Measurements from ENCODE around the gene UNC5C.

UNC5C gene

DNA sequence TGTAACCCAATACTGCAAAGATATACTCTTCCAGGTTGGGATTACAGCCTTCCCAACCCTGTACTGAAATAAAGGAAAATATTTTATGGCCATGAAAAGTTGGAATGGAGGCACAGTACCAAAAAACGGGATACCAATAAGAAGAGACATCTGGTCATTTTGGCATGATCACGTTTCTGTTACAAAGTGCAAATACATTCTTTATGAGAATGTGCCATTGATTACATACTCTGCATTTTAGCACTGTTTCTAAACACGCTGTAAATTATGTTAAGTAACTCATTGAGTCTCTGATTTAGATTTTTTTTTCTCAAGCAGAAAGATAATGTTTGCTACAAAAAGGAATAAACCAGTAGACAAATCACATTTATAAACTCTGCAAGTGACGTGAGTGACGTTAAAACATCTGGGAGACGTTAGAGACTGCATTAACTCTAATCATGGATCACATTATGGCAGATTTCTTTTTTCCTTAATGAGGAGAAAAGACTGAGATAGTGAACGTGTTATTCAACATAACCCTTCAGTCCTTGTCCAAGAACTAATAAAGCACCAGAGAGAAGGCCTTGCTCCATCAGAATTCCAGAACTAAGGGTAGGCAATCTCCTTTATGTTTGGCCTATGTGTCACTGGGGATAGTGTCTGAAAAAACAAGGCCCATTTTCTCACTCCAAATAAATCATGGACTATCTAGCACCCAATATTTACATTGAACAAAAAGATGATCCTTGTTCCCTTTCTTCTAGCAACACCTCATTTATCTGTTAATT, 31.0 kb downstream of the UNC5C start:
- no peak for DNase-seq

DNA sequence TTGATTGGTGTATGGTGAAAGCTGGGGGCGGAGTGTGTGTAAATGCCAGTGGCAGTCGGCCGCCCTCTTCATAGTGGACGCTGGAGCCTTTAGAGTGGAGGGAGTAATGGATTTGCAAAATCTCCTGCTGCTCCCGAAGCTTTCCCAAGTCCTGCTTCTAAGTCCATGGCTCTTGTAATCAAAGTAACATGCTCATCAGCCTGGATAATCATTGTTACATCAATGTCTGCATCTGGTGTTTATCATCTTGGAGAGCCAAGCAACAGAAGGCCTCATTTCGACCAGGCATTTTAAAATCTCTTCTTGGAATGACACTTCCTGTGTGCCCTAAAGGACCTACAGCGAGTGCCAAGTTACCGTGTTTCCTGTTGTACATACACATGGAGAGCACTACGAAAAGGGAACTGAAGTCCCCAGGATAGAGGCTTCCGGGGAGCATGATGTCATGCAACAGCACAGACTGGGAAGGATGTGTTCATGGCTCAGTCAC, 32.2 kb downstream of the UNC5C start:
- DNase-seq, result no peak

DNA sequence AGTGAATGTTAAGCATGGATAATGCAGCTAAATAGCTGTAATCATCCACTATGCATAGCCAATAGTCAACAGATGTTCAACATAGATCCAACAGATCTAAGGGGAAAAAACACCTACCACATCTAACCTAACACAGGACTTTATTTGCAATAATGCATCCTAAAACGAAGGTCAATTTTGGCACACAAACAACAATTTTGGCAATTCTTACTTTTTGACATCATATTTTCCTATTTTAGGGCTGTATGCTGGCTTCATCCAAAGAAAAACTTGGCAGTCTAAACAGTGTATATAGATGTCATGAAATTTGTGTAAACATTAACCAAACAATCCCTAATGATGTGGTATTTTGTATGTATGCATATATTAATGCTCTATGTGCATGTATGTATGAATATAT, 33.2 kb downstream of the UNC5C start:
- no peak for DNase-seq

DNA sequence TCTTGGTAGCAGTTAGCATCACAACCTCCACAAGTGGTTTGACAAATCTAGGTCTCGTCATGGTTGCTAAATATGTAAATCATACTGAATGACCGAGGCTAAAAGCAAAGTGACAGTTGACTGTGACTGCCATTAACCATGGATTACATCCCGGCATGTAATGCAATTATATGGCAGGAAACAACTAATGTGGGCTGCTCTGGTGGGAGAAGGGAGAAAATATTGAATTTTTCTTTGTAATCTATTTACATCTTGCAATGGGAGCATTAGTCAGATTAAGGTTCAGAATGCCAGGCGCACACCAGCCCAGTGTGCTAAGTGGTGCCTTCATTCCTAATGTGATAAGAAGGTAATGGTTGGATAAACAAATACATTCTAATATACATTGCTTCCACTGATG, 35.8 kb downstream of the UNC5C start:
- DNase-seq, result no peak

DNA sequence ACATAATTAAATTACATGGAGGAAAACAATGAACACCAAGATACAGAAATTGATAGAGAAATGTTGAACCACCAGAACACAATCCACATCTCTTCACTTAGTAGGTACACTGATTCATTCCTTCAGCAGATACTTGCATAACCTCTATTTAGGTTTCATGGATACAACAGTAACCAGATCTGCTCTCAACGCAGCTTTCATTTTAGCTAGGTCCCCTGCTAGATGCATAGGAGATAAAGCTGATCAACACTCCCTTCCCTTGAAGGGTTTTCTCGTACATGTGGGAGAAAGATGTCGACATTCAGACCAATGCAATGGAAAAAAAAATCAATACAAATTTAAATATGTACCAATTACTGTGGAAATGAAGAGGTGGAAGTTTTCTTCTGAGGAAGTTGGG, 37.3 kb downstream of the UNC5C start:
- no peak for DNase-seq

DNA sequence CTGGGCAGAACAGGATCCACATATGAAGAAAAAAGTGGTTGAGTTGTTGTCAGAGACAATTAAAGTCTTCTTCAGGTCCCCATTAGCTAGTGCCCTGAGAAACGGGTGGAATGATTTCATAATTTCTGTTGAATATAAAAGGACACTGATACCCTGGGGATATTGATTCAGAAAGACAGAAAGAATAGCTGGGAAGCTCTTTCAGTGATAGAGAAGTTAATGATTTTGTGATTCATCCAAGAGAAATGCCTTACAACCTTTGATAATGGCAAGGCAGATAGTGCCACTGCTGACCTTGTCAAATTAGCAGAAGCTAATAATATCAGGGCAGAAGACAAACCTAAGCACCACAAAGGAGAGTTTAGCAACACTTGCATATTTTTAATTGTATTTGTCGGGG, 37.9 kb downstream of the UNC5C start:
- DNase-seq, result no peak

DNA sequence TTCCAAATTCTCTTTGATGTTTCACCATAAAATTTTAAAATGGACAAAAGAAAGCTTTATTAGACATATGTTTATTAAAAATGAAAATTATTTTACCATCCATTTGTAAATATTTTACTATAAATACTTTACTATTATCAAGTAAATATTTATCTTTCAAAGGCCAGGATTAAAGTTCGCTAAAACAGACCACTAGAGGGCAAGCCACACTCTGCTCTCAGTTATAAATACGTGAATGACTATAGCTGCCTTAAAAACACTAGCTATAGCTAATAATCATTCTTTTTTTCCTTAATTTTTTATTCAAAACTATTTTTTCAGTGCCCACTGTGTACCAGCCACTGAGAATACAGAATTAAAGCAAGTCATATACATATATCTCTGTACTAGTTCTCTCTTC, 38.6 kb downstream of the UNC5C start:
- DNase-seq, result no peak

DNA sequence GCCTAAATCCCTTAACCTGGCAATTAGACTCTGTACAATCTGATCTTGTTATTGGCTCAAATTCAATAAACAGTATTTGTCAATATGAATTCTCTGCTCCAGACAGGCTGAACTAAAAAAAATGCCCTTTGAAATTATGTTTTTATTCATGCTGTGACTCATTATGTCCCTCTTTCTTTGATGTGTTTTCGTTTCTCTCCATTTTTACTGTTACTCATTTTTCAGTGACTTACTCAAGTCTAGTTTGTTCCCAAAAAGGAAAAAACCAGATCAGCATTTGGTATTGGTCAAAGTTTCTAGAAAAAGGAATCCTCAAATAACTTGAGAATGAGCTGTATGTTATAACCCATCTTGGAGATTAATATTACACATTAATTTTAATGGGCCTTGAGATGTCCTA, 40.4 kb downstream of the UNC5C start:
- DNase-seq, result no peak

DNA sequence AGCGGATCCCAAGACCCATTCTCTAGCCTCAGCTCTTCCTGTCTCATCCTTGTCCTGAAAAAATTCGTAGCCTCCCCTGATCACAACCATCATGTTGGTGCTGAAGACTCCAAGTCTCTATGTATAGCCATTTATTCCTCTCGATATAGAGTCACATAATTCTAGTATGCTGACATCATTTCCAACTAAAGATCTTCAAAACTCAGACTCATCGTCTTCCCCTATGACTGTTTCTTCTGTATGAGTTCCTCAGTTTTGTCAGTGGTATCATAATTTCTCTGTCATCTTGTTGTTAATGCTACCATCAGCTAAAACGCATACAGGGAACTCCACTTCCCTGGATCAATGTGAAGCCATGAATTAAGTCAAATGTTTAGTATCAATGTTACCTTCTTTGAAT, 41.2 kb downstream of the UNC5C start:
- no peak for DNase-seq

DNA sequence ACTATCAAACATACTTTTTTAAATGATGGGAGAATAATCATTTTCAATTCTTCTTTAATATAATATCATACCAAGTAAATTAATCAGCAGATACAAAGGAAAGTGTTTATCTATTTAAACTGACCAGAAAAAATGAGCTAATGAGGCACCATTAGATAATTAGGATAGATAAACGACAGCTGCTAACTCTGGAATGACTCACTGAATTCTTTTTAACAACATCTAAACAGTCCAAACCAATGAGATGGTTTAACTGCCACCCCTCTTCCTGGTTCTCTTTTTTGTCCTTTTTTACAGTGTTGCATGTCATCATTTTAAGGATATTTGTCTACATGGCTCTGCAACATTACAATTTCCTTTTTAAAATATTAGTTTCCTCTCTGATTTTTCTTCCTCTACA, 41.6 kb downstream of the UNC5C start:
- DNase-seq, result no peak

DNA sequence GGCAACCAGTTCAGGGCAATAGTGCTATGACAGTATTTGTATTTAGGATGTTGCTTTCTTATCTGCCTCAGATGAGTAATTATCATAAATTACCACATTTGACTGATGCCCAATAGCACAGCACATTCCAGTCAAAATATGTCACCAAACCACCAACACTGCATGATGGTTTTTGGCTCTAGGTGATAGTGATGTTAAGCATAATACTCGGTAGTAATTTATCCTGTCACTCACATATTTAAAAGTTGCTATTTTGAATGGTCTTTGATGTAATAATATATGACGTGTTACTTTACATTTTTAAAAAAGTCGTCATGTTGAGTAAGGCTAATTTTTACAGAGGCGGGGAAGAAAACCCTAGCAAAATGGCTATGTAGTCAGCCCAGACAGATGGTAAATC, 42.5 kb downstream of the UNC5C start:
- DNase-seq, result no peak

DNA sequence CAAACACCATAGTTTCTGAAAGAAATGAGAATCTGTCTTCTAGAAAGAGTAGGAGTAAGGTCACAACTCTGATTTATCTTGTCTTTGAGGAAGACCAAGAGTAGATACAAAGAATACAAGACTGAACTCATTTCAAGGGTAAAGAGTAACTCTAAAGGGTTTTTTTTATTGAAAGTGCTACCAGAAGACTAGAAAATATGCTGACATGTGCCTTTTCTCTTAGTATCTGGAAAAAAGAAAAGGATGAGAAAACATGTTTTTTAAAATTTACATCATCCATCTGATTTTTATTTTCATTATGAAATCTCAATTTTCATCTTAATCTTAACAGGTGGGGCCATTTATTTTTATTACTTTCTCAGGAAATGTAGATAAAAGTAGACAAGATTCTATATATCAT, 43.0 kb downstream of the UNC5C start:
- DNase-seq, result no peak

DNA sequence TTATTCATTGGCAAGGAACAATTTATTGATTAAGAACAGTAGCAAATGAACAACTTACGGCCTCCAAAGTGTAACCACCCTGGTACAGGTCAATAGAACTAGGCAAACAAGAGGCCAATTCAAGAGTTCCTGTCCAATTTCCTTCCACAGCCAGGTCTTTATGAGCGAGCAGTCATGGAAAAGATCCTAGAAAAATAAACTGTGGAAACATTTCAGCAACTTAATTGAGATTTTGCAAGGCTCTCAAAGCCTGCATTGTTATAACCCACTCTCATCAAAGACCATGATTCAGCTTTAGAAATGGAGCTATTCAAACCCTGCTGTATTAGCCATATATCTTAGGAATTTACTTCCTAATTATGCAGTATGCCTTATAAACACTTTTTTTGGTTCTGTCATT, 43.6 kb downstream of the UNC5C start:
- DNase-seq, result no peak

DNA sequence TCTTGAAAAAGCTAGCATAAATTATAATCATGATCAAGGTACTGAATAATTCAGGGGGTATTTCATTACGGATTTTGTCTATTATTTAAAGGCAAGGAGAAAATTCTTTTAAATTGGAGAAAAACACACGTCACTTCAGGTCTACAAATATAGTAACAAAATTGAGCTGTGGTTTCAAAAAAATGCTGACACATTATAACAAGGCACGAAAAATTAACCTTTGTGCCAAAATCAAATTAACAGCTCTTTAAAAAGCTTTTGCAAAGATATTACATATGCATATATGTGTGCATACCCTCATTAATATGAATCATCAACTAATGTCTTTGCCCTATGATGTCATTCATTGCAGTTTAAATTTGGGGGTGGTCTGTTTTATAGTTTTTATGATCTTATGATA, 44.3 kb downstream of the UNC5C start:
- DNase-seq, result no peak

DNA sequence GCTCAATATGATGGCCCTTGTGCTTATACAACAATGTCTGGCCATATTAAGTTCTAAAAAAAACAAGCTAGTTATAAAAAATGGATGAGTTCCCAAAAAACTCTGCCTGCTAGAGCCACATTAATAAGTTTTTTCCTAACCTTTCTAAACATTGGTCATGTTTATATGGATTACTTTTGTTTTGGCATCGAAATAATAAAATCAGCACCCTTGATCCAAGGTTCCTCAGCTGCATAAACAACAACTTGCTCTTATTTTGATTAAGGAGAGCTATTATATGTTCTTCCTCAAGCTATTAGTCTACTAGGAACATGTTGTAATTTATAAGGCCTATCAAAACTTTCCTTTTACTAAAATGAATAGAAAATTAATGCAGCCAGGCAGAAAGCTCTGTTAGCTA, 48.4 kb downstream of the UNC5C start:
- no peak for DNase-seq

DNA sequence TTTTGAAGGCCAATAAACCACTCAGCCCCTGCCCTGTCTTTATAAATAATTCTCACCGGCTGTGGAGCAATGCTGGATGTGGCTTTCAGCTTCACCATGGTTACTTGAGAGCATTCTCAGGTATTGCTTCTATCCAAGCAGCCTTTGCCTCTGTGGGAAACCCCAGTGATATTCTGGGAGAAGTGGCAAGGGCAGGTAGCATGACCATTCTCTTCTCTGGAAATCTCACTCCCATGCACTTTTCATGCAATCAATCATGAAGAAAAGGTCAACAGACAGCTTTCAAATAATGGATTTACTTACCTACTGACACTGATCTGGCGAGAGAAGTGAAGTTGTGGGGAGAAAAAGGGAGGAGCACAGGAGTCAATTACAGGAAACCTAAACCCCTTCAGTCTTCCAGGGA, 49.5 kb downstream of the UNC5C start:
- peak in 1 of 2 experiments; percentile 3 for DNase-seq

DNA sequence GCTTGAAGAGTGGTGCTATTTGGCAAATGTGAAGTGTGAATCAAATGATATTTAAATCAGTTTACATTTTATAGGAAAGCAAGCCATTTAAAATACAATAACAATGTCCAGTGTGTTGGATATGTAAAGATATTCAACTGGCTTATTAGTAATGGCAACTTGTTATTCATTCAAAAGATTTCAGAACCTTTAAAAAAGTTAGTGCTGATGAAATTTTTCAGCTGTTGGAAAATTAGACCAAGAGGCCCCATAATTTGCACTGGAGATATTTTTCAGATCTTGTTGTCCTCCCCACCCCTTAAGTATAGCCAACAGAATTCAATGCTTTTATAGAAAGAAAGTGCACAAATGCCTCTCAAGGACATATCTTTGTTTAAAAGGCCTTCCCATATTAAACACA, 54.6 kb downstream of the UNC5C start:
- no peak for DNase-seq

DNA sequence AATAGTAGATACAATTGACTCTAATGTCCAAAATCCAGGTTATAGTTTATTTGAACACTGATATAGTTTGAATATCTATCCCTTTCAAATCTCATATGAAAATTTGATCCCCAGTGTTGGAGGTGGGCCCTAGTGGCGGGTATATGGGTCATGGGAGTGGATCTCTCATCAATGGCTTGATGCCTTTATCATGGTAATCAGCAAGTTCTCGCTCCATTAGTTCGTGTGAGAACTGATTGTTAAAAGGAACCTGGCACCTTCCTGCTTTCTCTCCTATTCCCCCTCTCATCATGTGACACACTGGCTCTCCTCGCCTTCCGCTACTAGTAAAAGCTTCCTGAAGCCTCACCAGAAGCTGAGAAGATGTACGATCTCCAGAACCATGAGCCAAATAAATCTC, 70.1 kb downstream of the UNC5C start:
- DNase-seq, result no peak

DNA sequence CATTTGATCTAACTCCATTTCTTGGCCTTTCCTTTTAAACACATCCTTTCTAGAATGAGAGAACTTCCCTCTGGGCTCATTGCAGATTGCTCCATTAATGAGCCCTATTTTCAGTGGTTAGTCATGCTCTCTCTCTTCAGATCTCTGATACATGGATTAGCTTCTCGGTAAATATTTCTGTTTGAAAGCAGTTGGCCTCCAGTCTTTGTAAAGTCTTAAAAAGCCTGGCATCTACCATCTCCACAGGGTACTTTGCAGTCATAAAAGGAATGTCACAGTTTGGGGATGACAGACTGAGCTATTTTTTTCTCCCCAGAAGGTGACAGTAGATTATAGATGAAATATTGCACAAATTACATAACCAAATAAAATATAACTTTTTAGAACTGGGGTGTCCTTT, 72.7 kb downstream of the UNC5C start:
- DNase-seq, result no peak

DNA sequence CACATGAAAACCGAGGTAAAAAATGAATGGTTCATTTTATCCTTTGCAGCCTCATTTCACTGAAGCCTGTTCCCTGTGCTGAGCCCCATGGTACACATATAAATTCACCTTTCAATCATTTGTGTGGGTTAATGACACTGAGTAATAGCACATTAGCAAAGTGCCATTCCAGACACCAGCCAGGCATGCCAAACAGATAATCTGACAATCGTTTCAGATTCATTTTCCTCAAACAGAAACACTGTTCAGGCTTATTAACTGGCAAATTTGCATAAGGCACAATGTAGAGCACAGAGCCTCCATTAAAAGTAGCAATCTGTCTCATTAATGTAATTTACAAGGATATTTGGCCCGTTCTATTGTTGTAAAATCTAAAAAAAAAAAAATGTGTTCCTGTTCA, 76.2 kb downstream of the UNC5C start:
- no peak for DNase-seq

DNA sequence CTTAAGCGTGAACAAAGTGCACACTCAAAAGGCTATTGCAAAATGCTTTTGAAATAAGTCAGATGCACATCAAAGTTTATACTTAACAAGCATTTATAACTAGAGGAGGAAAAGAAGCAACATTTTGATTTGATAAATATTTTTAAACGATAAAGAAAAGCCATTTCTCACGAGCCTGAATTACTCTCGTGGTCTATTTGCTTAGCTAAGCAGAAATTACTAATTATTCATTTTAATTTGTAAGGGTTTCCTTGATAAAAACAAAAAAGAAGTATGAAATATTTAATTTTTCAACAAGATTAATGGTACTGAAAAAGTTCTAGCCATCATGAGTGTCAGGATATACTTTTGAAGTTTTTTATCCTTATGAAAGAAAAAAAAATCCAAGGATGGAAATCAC, 78.2 kb downstream of the UNC5C start:
- DNase-seq, result no peak

DNA sequence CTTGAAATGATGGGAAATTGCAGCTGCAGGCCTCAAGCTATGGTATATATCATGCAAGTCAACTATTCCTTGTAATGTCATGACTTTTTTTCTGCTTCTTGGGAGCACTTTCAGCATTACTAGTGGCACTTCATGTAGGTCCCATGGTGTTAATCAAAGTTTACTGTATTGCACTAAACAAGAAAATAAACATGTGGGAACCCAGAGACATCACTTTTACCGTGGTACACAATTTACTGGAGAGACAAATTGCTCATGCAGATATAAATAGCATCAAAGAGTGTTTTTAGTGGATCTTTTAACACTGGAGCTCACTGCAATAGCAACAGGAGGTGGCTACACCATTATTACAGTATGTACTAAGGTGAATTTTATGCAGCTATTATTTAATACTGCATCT, 79.2 kb downstream of the UNC5C start:
- DNase-seq, result no peak

DNA sequence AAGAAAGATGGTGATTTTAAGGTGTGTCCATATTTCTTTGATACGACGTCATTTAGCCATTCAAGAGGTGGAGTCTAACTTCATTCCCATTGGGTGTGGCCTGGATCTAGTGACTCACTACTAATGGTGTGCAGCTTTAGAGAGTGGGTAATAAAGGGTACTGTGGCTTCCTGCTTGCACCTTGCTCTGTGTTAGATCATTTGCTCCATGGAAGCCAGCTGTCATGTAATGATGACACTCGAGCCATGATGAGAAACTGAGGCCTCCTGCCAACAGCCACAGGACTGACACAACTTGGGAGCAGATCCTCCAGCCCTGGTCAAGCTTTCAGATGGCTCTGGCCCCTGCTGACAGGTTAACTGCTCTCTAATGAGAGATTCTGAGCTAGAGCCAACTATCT, 82.0 kb downstream of the UNC5C start:
- no peak for DNase-seq

DNA sequence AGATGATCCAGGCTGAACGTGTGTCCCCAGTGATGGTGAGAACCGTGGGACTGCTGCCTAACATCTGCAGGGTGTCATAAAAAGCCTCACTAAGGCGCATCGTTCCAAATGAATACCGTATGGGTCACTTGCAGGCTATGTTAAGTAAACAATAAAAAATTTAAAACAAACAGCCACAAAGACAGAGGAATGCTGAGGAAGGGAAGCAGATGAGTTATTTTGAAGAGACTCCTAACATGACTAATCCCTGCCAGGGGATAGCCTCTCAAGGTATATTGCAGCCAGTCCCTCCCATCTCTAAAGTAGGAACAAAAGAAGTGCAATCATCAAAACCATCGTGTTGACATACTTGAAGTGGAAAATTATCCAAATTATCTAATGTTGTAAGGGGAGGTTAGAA, 83.8 kb downstream of the UNC5C start:
- no peak for DNase-seq

DNA sequence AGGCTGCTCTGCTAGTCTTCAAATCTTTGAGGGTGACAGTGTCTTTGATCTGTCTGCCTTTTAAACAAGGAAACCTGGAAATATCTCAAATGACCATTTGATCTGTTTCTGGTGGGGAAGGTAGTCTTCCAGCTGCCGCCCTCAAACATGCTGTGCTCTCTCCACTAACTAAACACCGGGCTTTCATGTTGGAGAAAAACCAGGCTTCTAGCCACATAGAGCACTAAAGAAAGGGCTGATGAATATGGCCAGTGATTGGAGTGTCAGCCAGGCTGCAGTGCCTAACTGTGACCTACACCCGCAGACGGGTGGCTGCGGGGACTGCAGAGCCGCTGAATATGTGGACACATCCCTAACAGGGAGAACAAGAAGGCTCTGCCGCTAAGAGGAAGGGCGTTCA, 85.9 kb downstream of the UNC5C start:
- no peak for DNase-seq

DNA sequence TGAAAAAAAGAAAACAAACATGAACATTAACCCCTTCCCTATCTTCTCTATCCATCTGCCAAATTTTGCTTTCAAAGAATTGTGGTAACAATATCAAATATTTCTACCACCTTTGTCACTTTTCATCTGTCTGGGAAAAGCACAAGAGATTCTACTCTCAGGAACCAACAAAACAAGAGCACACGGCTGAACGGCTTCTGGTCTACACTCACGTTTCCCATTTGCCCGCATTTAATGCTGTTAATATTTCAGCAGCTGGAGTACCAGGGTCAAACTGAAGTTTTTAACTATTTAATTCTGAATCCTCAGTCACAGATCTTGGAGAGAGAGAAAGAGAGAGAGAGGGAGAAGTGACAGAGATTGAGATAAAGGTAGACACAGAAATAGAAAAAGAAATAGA, 91.4 kb downstream of the UNC5C start:
- DNase-seq, result no peak
